NCI-H82 treated with DMSO at 0.1 percent for 48 hours (cell line): Measurements from ENCODE around the gene BMAL1.
"Not testable (repeated sequence)": the region's sequence is repeated elsewhere in the genome, so short reads cannot be mapped to it uniquely, and the experiment has no call there.

Experiments
- DNase-seq: peaks from one replicate; lab custom pipeline; 2025; ENCODE audit not compliant: unreplicated experiment; lab: John Stamatoyannopoulos, UW

The BMAL1 gene

GRCh38 chr11:13436836-13437235 lies 159.2 kb downstream of the BMAL1 start:
- DNase-seq = not testable (repeated sequence)
